Measurements from ENCODE around the gene DUSP2.
"Not testable (repeated sequence)": the region's sequence is repeated elsewhere in the genome, so short reads cannot be mapped to it uniquely, and the experiment has no call there.

The DUSP2 gene

DNA sequence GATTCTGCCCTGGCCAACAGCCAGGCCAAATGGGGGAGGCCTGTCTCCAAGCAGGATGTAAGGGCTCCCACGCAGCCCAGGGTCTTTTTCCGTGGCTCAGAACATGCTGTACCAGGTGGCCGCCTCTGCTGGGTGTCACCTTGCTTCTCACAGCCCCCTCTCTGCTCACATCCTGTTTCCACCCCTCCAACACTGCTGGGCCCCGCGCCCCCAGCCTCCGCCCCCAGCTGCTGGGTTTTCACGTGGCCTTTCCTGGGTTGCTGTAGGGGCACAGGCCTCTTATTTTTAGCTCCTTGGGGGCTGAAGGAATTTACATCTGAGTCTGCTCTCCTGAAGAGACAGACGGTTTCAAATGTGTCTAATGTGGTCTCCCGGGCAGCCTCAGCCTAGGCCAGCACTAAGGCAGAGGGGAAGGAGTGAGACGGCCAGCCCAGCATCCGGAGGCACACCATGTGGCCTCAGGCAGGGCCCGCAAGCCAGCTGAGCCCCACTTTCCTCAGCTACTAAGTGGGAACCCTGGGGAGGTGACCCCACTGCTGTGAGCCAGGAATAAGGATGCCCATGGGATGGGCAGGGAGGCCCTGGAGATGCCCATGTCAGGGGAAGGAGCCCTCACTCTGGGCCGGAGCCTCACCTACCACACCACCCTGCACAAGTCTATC is 18.7 kb upstream of the DUSP2 start:
- H3K4me3 ChIP-seq (replicated peaks; ENCODE audit: low read depth, low read length) = no peak overlapping the region

DNA sequence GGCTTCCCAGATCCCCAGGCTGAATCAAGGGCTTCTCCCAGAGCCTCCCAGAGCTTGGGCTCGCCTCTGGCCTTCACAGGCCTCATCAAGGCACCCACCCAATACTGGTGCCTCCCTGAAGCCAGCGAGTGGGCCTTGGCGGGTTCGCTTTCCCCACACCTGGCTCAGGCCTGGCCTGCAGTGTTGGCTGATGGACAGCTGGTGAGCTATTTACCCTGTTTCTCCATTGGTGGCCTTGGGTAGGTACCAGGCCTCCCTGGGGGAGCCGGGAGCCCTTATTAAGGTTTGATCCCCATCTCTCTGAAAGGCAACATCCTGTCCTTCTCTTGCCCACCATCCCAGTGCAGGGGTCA is 18.2 kb upstream of the DUSP2 start:
- no peak overlapping the region for H3K4me3 ChIP-seq (replicated peaks; ENCODE audit: low read depth, low read length)
- no peak for DNase-seq (ENCODE audit: extremely low read depth, low read depth)

More for the DNA sequence above, 18.7 kb upstream of the DUSP2 start:
- no peak for TF ChIP-seq CTCF (IDR thresholded peaks at IDR 0.05; ENCODE audit: low read depth, low read length, missing control alignments)
- no peak for DNase-seq (ENCODE audit: extremely low read depth, low read depth)

GRCh38 chr2:96161898-96162297 is 16.7 kb upstream of the DUSP2 start:
- TF ChIP-seq CTCF (IDR thresholded peaks at IDR 0.05; ENCODE audit: low read depth, low read length, missing control alignments) = no peak
- H3K4me3 ChIP-seq (replicated peaks; ENCODE audit: low read depth, low read length) = no peak overlapping the region
- DNase-seq (ENCODE audit: extremely low read depth, low read depth) = no peak

More for the DNA sequence above, 18.2 kb upstream of the DUSP2 start:
- no peak for TF ChIP-seq CTCF (IDR thresholded peaks at IDR 0.05; ENCODE audit: low read depth, low read length, missing control alignments)

- H3K4me3 ChIP-seq (replicated peaks; ENCODE audit: low read depth, low read length); DNase-seq (ENCODE audit: extremely low read depth, low read depth): not testable (repeated sequence)
Measured at GRCh38 chr2:96160366-96160765, 15.1 kb upstream of the DUSP2 start.

DNA sequence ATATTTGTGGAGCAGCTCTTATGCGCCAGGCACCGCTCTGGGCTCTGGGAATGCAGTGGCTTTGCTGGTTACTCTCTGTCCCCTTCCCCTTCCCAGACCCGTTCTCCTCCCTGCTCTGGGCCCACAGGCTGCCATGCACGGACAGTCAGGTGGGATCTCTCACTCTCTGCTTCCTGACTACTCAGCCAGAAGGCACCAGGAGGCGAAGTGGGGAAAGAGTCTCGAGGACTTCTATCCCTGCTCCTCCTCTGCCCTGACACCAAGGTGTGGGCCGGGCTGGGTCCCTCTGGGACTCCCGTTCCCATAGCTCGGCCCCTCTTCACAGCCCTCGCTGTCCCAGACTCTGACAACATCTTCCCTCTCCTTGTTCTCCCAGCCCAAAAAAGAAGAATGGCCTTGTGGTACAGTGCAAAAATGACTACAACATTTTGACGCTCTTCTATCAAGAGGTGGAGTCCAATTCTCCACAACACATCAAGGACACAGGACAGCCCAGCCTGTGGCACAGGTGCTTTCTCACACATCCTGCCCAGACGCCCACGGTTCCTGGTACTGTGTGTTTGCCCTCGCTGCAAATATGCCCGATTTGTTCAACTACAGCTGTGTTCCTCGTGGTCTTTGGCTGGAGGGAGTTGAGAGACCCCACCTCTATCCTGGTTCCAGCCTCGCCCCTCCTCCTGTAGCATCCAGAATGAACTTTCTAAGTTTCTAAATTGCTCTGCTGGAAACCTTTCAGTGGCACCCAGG is 14.0 kb upstream of the DUSP2 start:
- no peak for TF ChIP-seq CTCF (IDR thresholded peaks at IDR 0.05; ENCODE audit: low read depth, low read length, missing control alignments)
- H3K4me3 ChIP-seq (replicated peaks; ENCODE audit: low read depth, low read length) = no peak overlapping the region
- DNase-seq (ENCODE audit: extremely low read depth, low read depth) = no peak

- TF ChIP-seq CTCF (IDR thresholded peaks at IDR 0.05; ENCODE audit: low read depth, low read length, missing control alignments) = no peak
- no peak overlapping the region for H3K4me3 ChIP-seq (replicated peaks; ENCODE audit: low read depth, low read length)
- no peak for DNase-seq (ENCODE audit: extremely low read depth, low read depth)
Measured at GRCh38 chr2:96158554-96158940, 13.3 kb upstream of the DUSP2 start.

- H3K4me3 ChIP-seq (replicated peaks; ENCODE audit: low read depth, low read length) = no peak overlapping the region
- TF ChIP-seq CTCF (IDR thresholded peaks at IDR 0.05; ENCODE audit: low read depth, low read length, missing control alignments) = no peak
- DNase-seq (ENCODE audit: extremely low read depth, low read depth) = no peak
Measured at GRCh38 chr2:96157649-96158553, 12.7 kb upstream of the DUSP2 start.

Data from HFF-Myc (cell line).